K562 (cell line): ENCODE results near the gene TM7SF2. TPM values are rescaled to one million over a fixed set of nuclear protein-coding genes. Genes with fewer than 3 reads are reported as not detected.
A peak's percentile ranks its signal among the peaks of the same experiment; 100 is the strongest.

Source experiments
- CCAR2 ChIP-seq: fragments of 200-400 bp; formaldehyde crosslinking; IDR thresholded peaks from 2 replicates; pipeline ENCODE4 v1.6.1; 2017; ENCODE audit warnings: mild to moderate bottlenecking, low read depth, low read length
- ETV5 ChIP-seq: sonication (generic); formaldehyde crosslinking; IDR thresholded peaks from 2 replicates; pipeline ENCODE4 v1.4.0; 2020; ENCODE audit warnings: low read depth, mild to moderate bottlenecking, missing genetic modification reagents
- KAT2B ChIP-seq: IDR thresholded peaks from one replicate; pipeline ENCODE4 v1.6.1; 2012; ENCODE audit warnings: low read depth, mild to moderate bottlenecking, control low read depth, inconsistent platforms, low read length, moderate library complexity
- KHSRP ChIP-seq: fragments of 450-650 bp; IDR thresholded peaks from 2 replicates; pipeline ENCODE4 v1.6.1; 2017
- MCM7 ChIP-seq, 2 experiments: fragments of 450-650 bp; IDR thresholded peaks; 2 replicates each; pipeline ENCODE4 v1.6.1; 2016 to 2018
- MIER1 ChIP-seq: fragments of 450-650 bp; IDR thresholded peaks from 2 replicates; pipeline ENCODE4 v1.6.1; 2016; ENCODE audit warnings: antibody characterized with exemption, mild to moderate bottlenecking, low read depth
- MYNN ChIP-seq, 2 experiments: sonication (generic); formaldehyde crosslinking in 1 of 2; IDR thresholded peaks; 2 replicates each; pipeline versions ENCODE4 v1.5.0 to v1.6.1; 2016 to 2020; ENCODE audit warnings: antibody characterized with exemption in 1 of 2, missing genetic modification reagents in 1 of 2
- NFATC3 ChIP-seq: fragments of 450-650 bp; IDR thresholded peaks from 2 replicates; pipeline ENCODE4 v1.6.1; 2017; ENCODE audit warnings: mild to moderate bottlenecking
- NUFIP1 ChIP-seq: fragments of 450-650 bp; IDR thresholded peaks from 2 replicates; pipeline ENCODE4 v1.6.1; 2018; ENCODE audit not compliant: partially characterized antibody
- PYGO2 ChIP-seq: fragments of 450-650 bp; IDR thresholded peaks from 2 replicates; pipeline ENCODE4 v1.6.1; 2016; ENCODE audit warnings: mild to moderate bottlenecking, missing genetic modification characterization, moderate library complexity, missing compliant biosample characterization
- RBM22 ChIP-seq: fragments of 200-400 bp; formaldehyde crosslinking; IDR thresholded peaks from 2 replicates; pipeline ENCODE4 v1.6.1; 2018; ENCODE audit warnings: low read length, low read depth; ENCODE audit not compliant: poor library complexity, severe bottlenecking
- RBM34 ChIP-seq: fragments of 200-400 bp; formaldehyde crosslinking; IDR thresholded peaks from 2 replicates; pipeline ENCODE4 v1.6.1; 2018; ENCODE audit warnings: low read length, borderline replicate concordance; ENCODE audit not compliant: insufficient read depth
- RBM39 ChIP-seq: fragments of 200-400 bp; formaldehyde crosslinking; optimal IDR thresholded peaks from 2 replicates; pipeline ENCODE3; 2018; ENCODE audit warnings: low read depth, low read length
- SP1 ChIP-seq: sonication (generic); formaldehyde crosslinking; IDR thresholded peaks from 2 replicates; pipeline ENCODE4 v1.8.1; 2022; ENCODE audit warnings: mild to moderate bottlenecking, missing genetic modification reagents
- XRCC5 ChIP-seq: fragments of 200-400 bp; formaldehyde crosslinking; IDR thresholded peaks from 2 replicates; pipeline ENCODE4 v1.6.1; 2017; ENCODE audit warnings: low read depth, mild to moderate bottlenecking, low read length
- ZNF165 ChIP-seq: fragments of 250-450 bp; sonication (Bioruptor Pico); IDR thresholded peaks from 2 replicates; pipeline ENCODE4 v1.4.0; 2020; ENCODE audit warnings: borderline replicate concordance
- ZNF3 ChIP-seq: fragments of 250-450 bp; sonication (Bioruptor Pico); IDR thresholded peaks from 2 replicates; pipeline ENCODE4 v1.5.0; 2021; ENCODE audit warnings: mild to moderate bottlenecking, moderate library complexity
- ZSCAN32 ChIP-seq: fragments of 450-650 bp; formaldehyde crosslinking; IDR thresholded peaks from 2 replicates; pipeline ENCODE4 v1.4.0; 2020; ENCODE audit warnings: mild to moderate bottlenecking, moderate library complexity
- polyA plus RNA-seq, 8 experiments: library from polyadenylated mRNA; depleted of rRNA in 4 of 8; stranded (reverse) in 5 of 8; unstranded in 3 of 8; fragments of >200 nt; fragmentation: Nextera tagmentation in 2 of 8; fragmentation: Illumina TruSeq in 1 of 8; extraction: Ambion mirVana in 2 of 8; extraction: Trizol in 1 of 8; gene quantifications; 2 replicates each; pipeline versions ENCODE4 v1.2.1 to v1.2.3, GENCODE V29; 2011 to 2014; ENCODE audit warnings: inconsistent platforms in 1 of 8, missing spikeins in 1 of 8
- total RNA-seq, 7 experiments: library from RNA; depleted of rRNA in 6 of 7; stranded (reverse); fragments of >200 nt in 6 of 7; fragmentation: Illumina TruSeq in 2 of 7; extraction: Trizol in 2 of 7; gene quantifications; 2 replicates each; pipeline versions ENCODE4 v1.2.1 to v1.2.3, GENCODE V29; 2011 to 2021; ENCODE audit warnings: low replicate concordance in 1 of 7
- TF ChIP-seq, protein P1 (sequence below), 2 experiments: fragments of 450-650 bp in 1 of 2; sonication (generic) in 1 of 2; formaldehyde crosslinking; conservative IDR thresholded peaks; 2 replicates each; pipeline versions ENCODE4 v1.4.0 to v1.8.1; 2020 to 2022; ENCODE audit warnings: mild to moderate bottlenecking in 1 of 2, missing genetic modification reagents in 1 of 2
- TF ChIP-seq, protein P2 (sequence below): sonication (generic); formaldehyde crosslinking; IDR thresholded peaks from 2 replicates; pipeline ENCODE4 v1.8.0; 2022; ENCODE audit warnings: mild to moderate bottlenecking, missing genetic modification reagents
- TF ChIP-seq, protein P3 (sequence below): fragments of 450-650 bp; formaldehyde crosslinking; IDR thresholded peaks from 2 replicates; pipeline ENCODE4 v1.4.0; 2020; ENCODE audit warnings: mild to moderate bottlenecking, moderate library complexity
- TF ChIP-seq, protein P4 (sequence below), 2 experiments: fragments of 150-350 bp in 1 of 2; IDR thresholded peaks; 2 replicates each; pipeline ENCODE4 v1.6.1; 2012 to 2016; ENCODE audit warnings: low read depth in 2 of 2, low read length in 2 of 2, mild to moderate bottlenecking in 1 of 2, moderate library complexity in 1 of 2

Gene TM7SF2
- total and polyA plus RNA-seq, 9 of the 15 experiments (the other 6 are each of a cell fraction or from before 2014, with no cell fraction given) = 1.2 to 22.0 (median 14.3) TPM

DNA sequence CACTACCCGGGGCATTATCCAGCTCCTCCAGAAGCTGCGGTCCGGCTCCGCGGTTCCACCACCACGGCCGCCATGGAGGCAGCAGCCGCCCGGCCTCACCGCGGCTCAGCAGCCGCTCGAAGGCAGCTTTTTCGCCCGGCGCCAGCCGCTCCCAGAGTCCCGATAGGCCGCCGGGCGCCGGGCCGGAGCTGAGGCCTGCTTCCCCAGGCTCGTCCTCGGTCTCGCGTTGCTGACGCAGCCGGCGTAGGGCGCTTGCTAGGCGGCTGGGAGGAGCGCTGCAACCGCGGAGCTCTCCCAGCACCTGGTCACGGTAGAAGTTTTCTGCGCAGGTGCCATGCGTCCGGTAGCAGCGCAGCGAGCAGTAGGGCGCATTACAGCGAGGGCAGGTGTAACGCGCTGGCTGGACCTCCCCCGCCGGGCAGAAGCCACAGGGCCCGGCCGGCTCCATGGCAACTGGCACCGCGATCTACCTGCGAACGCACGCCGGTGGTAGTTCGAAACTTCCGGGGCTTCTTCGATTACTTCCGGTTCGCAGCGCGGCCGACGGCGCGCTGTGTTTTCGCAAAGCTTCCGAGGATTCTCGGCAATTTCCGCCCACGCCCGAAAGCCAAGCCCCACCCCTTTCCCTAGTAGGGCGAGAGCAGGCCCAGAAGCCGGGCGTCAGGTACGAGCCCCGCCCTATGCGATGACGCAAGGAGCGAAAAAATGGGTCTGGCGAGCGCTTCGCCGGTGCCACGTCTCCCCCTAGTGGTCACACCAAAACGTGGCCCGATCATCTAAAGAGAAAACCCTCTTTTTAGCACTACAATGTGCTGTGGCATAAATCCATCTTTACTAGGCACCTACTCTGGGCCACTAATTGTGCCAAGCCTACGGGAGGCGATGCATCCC, 5.8 kb downstream of the TM7SF2 start, which contains the start of gene ZNHIT2 (continued):
- TF ChIP-seq RBM39 (no peak), KAT2B (no peak), XRCC5 (peak; percentile 94), SP1 (peak; percentile 97), NFATC3 (0 out of 2 replicates have a peak, but pooled peaks have one; percentile 33), KHSRP (no peak), ZNF3 (CRISPR knock-in tag) (no peak), NUFIP1 (no peak), RBM22 (peak; percentile 98), RBM34 (no peak), ETV5 (CRISPR knock-in tag) (peak; percentile 68; the same call in 1 of the 2 replicates), ZSCAN32 (CRISPR knock-in tag) (no peak), ZNF165 (CRISPR knock-in tag) (no peak), MIER1 (no peak), MCM7 (IDR thresholded peaks at IDR 0.05) (no peak), PYGO2 (tag) (no peak), CCAR2 (no peak), MYNN (IDR thresholded peaks at IDR 0.05) (peak; percentile 84), MYNN (CRISPR knock-in tag; IDR thresholded peaks at IDR 0.05) (no peak)
- TF ChIP-seq, protein P1, sequence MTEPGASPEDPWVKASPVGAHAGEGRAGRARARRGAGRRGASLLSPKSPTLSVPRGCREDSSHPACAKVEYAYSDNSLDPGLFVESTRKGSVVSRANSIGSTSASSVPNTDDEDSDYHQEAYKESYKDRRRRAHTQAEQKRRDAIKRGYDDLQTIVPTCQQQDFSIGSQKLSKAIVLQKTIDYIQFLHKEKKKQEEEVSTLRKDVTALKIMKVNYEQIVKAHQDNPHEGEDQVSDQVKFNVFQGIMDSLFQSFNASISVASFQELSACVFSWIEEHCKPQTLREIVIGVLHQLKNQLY (CRISPR knock-in tag; conservative IDR thresholded peaks at IDR 0.05) = peak in 1 of 2 experiments; percentile 80; a peak in 1 of 4 replicates
- TF ChIP-seq, protein P2, sequence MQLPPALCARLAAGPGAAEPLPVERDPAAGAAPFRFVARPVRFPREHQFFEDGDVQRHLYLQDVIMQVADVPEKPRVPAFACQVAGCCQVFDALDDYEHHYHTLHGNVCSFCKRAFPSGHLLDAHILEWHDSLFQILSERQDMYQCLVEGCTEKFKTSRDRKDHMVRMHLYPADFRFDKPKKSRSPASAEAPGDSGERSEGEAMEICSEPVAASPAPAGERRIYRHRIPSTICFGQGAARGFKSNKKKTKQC = peak; percentile 91; the same call in 1 of the 2 replicates
- TF ChIP-seq, protein P3, sequence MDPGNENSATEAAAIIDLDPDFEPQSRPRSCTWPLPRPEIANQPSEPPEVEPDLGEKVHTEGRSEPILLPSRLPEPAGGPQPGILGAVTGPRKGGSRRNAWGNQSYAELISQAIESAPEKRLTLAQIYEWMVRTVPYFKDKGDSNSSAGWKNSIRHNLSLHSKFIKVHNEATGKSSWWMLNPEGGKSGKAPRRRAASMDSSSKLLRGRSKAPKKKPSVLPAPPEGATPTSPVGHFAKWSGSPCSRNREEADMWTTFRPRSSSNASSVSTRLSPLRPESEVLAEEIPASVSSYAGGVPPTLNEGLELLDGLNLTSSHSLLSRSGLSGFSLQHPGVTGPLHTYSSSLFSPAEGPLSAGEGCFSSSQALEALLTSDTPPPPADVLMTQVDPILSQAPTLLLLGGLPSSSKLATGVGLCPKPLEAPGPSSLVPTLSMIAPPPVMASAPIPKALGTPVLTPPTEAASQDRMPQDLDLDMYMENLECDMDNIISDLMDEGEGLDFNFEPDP (CRISPR knock-in tag) = 0 out of 2 replicates have a peak, but pooled peaks have one; percentile 61
- TF ChIP-seq, protein P4, sequence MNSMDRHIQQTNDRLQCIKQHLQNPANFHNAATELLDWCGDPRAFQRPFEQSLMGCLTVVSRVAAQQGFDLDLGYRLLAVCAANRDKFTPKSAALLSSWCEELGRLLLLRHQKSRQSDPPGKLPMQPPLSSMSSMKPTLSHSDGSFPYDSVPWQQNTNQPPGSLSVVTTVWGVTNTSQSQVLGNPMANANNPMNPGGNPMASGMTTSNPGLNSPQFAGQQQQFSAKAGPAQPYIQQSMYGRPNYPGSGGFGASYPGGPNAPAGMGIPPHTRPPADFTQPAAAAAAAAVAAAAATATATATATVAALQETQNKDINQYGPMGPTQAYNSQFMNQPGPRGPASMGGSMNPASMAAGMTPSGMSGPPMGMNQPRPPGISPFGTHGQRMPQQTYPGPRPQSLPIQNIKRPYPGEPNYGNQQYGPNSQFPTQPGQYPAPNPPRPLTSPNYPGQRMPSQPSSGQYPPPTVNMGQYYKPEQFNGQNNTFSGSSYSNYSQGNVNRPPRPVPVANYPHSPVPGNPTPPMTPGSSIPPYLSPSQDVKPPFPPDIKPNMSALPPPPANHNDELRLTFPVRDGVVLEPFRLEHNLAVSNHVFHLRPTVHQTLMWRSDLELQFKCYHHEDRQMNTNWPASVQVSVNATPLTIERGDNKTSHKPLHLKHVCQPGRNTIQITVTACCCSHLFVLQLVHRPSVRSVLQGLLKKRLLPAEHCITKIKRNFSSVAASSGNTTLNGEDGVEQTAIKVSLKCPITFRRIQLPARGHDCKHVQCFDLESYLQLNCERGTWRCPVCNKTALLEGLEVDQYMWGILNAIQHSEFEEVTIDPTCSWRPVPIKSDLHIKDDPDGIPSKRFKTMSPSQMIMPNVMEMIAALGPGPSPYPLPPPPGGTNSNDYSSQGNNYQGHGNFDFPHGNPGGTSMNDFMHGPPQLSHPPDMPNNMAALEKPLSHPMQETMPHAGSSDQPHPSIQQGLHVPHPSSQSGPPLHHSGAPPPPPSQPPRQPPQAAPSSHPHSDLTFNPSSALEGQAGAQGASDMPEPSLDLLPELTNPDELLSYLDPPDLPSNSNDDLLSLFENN (IDR thresholded peaks at IDR 0.05; ENCODE audit: low read depth in 2 of 2, low read length in 2 of 2) = no peak
